NCI-H345 (cell line): ENCODE data around the gene F8.
A peak's percentile ranks its signal among the peaks of the same experiment; 100 is the strongest.
"Not testable (repeated sequence)": the region's sequence is repeated elsewhere in the genome, so short reads cannot be mapped to it uniquely, and the experiment has no call there.

Source experiments
- DNase-seq: peaks from one replicate; lab custom pipeline; 2025; lab: John Stamatoyannopoulos, UW

F8 gene

DNA sequence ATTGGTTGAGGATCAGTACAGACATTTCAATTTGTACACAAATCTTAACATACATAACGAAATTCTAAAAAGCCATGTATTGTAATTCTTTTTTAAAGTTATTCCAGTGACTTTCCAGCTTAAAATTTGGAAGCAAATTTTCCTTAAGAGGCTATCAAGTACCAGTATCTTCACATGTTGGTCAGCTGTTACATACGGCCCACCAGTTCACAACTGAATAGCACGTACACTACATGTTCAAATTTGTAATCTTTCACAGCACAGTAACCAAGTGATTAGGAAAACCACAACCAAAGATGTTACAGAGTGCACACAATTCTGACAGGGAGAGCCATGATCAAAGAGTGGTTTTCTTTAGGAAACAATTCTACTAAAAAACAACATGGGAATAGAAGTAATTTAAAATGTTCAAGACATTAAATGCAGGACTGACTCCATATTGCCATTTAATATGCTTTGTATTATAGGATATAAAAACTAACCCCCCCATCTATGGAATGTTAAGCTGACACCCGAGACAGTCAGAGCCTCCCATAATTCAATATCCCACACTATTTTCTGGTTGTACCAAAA is 206.1 kb downstream of the F8 start:
- not testable (repeated sequence) for DNase-seq

- DNase-seq: no peak
These were observed 207.2 kb downstream of the F8 start for GRCh38 chrX:154815274-154815818.

GRCh38 chrX:154813801-154814200 is 208.7 kb downstream of the F8 start:
- DNase-seq: no peak

DNA sequence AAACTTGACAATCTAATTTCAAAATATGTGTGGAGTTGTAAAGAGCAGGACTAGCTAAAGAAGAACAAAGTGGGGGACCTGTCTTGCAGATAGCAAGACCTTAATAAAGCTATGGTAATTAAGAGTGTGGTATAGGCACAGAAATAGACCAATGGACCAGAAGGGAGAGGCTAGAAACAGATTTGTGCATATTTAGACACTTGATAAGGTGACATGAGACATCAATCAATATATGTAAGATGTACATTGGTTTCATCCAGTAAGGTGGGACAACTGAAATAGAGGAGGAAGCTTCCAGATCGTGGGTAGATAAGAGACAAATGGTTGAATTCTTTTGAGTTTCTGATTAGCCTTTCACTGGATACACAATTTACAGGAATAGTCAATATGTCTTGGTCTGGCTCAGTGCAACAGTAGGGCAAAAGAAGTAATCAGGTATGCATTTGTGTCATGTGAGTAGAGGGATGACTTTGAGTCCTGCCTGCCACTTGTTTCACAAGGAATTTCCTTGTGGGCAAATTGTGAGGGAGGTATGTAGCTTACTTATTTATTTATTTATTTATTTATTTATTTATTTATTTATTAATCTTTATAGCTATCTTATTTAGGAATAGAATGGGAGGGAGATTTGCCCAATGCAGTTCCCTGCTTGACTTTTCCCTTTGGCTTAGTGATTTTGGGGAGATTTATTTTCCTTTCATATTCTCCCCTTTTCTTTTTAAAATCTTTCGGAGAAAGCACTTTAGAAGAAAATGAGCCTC is 210.0 kb downstream of the F8 start:
- DNase-seq: no peak

GRCh38 chrX:154809939-154810665 is 212.4 kb downstream of the F8 start:
- no peak for DNase-seq

GRCh38 chrX:154806837-154807501 is 215.6 kb downstream of the F8 start:
- no peak for DNase-seq

GRCh38 chrX:154805696-154806091 is 216.8 kb downstream of the F8 start:
- DNase-seq: no peak

GRCh38 chrX:154804957-154805695 is 217.4 kb downstream of the F8 start, which contains the start of gene MPP1:
TSS of gene MPP1 (minus strand) at chrX:154805485. CDS start at chrX:154805373, 112 bp downstream.
- peak; percentile 74 for DNase-seq

DNA sequence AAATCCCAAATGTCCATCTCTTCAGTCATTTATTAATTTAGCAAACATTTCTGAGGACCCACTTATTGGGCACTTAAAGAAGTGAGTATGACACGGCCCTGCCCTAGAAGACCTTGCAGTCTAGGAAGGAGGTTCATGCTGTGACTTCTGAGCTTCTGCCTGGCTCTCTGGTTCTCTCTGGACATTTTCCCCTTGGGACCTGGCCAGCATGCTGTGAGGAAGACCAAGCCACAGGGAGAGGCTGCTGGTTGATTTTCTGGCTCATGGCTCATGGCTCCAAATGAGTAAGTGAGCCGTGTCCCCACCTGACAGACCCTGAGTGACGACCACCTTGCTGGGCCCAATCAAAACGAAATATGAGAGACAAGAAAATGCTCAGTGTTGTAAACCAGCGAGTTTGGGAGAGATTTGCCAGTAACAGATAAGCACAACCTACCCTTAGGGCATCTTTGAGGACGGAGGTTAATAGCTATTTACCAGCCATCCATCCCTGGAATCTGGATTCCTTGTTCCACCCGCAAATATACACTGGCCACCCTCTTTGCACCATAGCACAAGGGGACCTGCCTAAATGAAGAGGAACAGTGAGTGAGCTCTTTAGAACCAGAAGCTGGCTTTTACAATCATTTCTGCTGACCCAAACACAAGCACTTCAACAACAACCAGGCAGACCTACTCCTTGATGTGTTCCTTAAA is 218.1 kb downstream of the F8 start:
- peak; percentile 3 for DNase-seq

DNA sequence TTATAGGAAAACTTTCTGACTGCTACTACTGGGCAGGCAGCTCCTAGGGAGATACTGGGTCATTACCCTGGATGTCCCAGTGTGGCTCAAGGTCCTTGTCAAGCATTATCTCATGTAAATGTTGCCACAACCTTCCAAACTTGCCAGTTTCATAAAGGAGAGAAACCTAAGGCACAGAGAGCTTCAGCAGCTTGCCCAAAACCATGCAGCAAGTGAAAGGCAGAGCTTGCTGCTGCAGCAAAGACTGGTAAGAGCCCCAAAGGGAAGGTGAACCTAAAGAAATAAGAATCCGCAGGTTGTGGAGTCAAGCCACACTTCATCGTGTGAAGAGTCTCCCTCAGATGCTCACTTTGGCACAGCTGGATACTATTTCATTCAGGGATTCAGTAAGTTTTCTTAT is 219.6 kb downstream of the F8 start:
- no peak for DNase-seq

- peak; percentile 31 for DNase-seq
These were observed 221.9 kb downstream of the F8 start for GRCh38 chrX:154800478-154801210.

GRCh38 chrX:154799556-154800348 is 222.8 kb downstream of the F8 start:
- DNase-seq: peak; percentile 91

DNA sequence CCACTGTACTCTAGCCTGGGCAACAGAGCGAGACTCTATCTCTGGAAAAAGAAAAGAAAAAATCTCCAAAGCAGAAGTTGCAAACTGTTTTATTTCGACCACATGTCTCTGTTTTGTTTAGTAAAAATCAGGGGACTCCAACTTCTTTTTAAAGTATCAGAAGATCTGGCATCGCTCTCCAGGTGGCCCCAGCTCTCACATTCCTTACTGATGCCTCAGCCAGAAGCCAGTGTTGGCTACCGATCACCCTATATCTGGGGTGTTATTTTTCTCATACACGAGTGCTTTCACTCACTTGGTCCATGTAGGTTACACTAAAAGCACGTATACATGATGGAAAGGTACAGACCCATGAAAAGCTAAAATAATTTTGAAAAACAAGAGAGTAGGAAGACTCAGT is 225.5 kb downstream of the F8 start:
- DNase-seq: no peak

- no peak for DNase-seq
These were observed 227.5 kb downstream of the F8 start for GRCh38 chrX:154795016-154795415.

DNA sequence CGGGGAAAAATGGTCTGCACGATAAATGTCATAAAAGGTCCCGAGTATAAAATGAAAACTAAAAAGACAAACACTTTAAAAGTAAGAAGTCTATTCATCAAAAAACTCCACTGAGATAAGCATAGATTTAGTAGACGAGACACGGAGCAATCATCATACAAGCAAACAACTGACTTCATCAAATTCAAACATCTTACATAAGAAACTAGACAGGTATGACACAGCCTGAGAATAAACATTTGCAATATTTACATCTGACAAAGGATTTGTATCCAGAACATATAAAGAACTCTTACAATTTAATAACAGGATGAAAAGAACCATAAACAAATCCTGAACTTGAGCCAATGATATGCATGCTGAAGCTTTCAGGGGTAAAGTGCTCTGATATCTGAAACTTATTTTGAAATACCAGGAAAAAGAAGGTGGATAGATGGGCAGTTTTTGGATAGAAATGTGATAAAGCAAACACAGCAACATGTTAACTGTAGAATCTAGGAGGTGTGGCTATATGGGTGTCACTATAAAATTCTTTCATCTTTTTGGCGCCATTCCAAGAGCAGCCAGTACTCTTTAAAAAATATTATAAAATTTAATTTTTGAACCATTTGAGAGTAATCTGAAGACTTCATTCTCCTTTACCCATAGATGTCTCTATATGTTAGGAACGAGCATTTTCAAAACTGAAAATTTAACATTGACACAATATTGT is 229.3 kb downstream of the F8 start:
- peak; percentile 6 for DNase-seq

GRCh38 chrX:154791939-154792338 is 230.6 kb downstream of the F8 start:
- no peak for DNase-seq

DNA sequence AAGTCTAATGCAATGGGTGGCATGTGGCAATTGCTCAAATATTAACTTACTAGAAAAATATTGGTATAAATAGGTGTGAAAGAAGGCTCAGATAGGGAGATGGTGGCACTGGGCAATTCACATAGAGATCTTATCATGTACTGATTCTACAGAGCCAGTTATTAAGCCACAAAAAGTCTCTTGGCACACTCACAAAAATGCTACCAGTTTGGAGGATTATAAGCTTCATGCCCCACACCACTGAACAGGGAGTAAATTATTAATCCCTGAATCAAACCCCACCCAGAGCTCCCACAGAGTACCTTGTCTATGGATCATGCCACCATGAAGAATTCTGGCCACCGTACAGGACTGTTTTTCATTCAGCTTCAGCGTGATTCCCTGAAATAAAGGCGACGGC is 231.1 kb downstream of the F8 start:
- DNase-seq: no peak
